Hepatocyte (in vitro differentiated cells): ENCODE results near the gene AGO3. TPM values are rescaled to one million over a fixed set of nuclear protein-coding genes. Genes with fewer than 3 reads are reported as not detected.

Experiments used
- DNase-seq: peaks from one replicate; pipeline ENCODE4 v3.0.0-alpha.2; 2016; ENCODE audit warnings: low spot score
- H2AFZ ChIP-seq: fragments of 200-600 bp; sonication (generic); 2 replicates; pipeline ENCODE4 v1.6.0; 2016; ENCODE audit warnings: antibody characterized with exemption, mild to moderate bottlenecking
- H3K27ac ChIP-seq: fragments of 200-600 bp; sonication (generic); 2 replicates; pipeline ENCODE4 v1.5.1; 2016; ENCODE audit warnings: mild to moderate bottlenecking
- H3K27me3 ChIP-seq: fragments of 200-600 bp; sonication (generic); 2 replicates; pipeline ENCODE4 v1.6.1; 2016
- H3K36me3 ChIP-seq: fragments of 200-600 bp; sonication (generic); replicated peaks from 2 replicates; pipeline ENCODE4 v1.5.1; 2016; ENCODE audit warnings: low read depth; ENCODE audit not compliant: insufficient read depth
- H3K4me1 ChIP-seq: fragments of 200-600 bp; sonication (generic); 2 replicates; pipeline ENCODE4 v1.5.1; 2016; ENCODE audit warnings: mild to moderate bottlenecking, moderate library complexity; ENCODE audit not compliant: insufficient read depth
- H3K4me2 ChIP-seq: fragments of 200-600 bp; sonication (generic); 2 replicates; pipeline ENCODE4 v1.6.0; 2016
- H3K4me3 ChIP-seq: fragments of 200-600 bp; sonication (generic); 2 replicates; pipeline ENCODE4 v1.5.1; 2016; ENCODE audit warnings: mild to moderate bottlenecking
- H3K79me2 ChIP-seq: fragments of 200-600 bp; sonication (generic); 2 replicates; pipeline ENCODE4 v1.6.0; 2017; ENCODE audit warnings: mild to moderate bottlenecking
- H3K9me2 ChIP-seq: fragments of 200-600 bp; sonication (generic); replicated peaks from 2 replicates; pipeline ENCODE4 v1.6.0; 2017; ENCODE audit warnings: mild to moderate bottlenecking; ENCODE audit not compliant: insufficient read depth
- H3K9me3 ChIP-seq: fragments of 200-600 bp; sonication (generic); 2 replicates; pipeline ENCODE4 v1.5.1; 2016; ENCODE audit warnings: low read depth, mild to moderate bottlenecking
- H4K20me1 ChIP-seq: fragments of 200-600 bp; sonication (generic); 2 replicates; pipeline ENCODE4 v1.6.0; 2016; ENCODE audit warnings: mild to moderate bottlenecking; ENCODE audit not compliant: insufficient read depth, poor library complexity, severe bottlenecking
- CTCF ChIP-seq: fragments of 200-600 bp; sonication (generic); IDR thresholded peaks from 2 replicates; pipeline ENCODE4 v1.5.1; 2016; ENCODE audit warnings: antibody characterized with exemption, mild to moderate bottlenecking; ENCODE audit not compliant: poor library complexity
- EZH2 ChIP-seq: fragments of 200-600 bp; sonication (generic); IDR thresholded peaks from 2 replicates; pipeline ENCODE4 v1.6.1; 2016; ENCODE audit warnings: antibody characterized with exemption, mild to moderate bottlenecking, borderline replicate concordance
- EZH2phosphoT487 ChIP-seq: fragments of 200-600 bp; sonication (generic); IDR thresholded peaks from one replicate; pipeline ENCODE4 v1.6.1; 2018; ENCODE audit warnings: antibody characterized with exemption, mild to moderate bottlenecking, low read depth, moderate library complexity; ENCODE audit not compliant: unreplicated experiment, severe bottlenecking
- WGBS: methylation state at CpG from one replicate; pipeline ENCODE4 v1.1.6; 2016; ENCODE audit warnings: low lambda C conversion rate; ENCODE audit errors: missing lambda C conversion rate; 5-methylcytosine and 5-hydroxymethylcytosine counted together
- polyA plus RNA-seq: library from polyadenylated mRNA; unstranded; fragments of >200 nt; fragmentation: Nextera tagmentation; extraction: Ambion mirVana; gene quantifications from 2 replicates; pipeline ENCODE4 v1.2.1, GENCODE V29; 2016
- total RNA-seq: library from RNA; depleted of rRNA; stranded (reverse); fragments of >200 nt; gene quantifications from 2 replicates; pipeline ENCODE4 v1.2.3, GENCODE V29; 2014

AGO3 gene
- total and polyA plus RNA-seq, 2 experiments from 2014 or later, result 16.9 to 24.4 TPM

- no peaks in the 10 kb centered on the region for H3K9me2 ChIP-seq
- WGBS, result 2% methylated on average over 15 of the region's 15 CpGs
- TF ChIP-seq CTCF (no peak), EZH2 (no peak), EZH2phosphoT487 (no peak)
- peak overlapping the region; percentile 99 for H3K27ac ChIP-seq
- no peaks in the 10 kb centered on the region for H3K9me3 ChIP-seq
- peaks cover 11% of the 10 kb centered on the region for H4K20me1 ChIP-seq
- peak overlapping the region; percentile 88 for H3K4me2 ChIP-seq
- H3K4me1 ChIP-seq, result peaks cover 25% of the 10 kb centered on the region
- H3K27me3 ChIP-seq, result no peaks in the 10 kb centered on the region
- peak overlapping the region; percentile 62 for H2AFZ ChIP-seq
- DNase-seq, result peak; percentile 65
- H3K4me3 ChIP-seq, result peak overlapping the region; percentile 86
- no peaks in the 10 kb centered on the region for H3K36me3 ChIP-seq
- peaks cover 37% of the 10 kb centered on the region for H3K79me2 ChIP-seq
Observed at GRCh38 chr1:35929730-35930592, 944 bp upstream of the AGO3 start.

- Histone ChIP-seq H3K79me2 (peaks cover 52% of the 10 kb centered on the region), H3K36me3 (no peaks in the 10 kb centered on the region), H4K20me1 (peaks cover 11% of the 10 kb centered on the region), H3K9me3 (no peaks in the 10 kb centered on the region), H3K9me2 (no peaks in the 10 kb centered on the region), H3K4me2 (peak overlapping the region; percentile 90), H2AFZ (peak overlapping the region; percentile 73), H3K4me3 (peak overlapping the region; percentile 86), H3K27me3 (no peaks in the 10 kb centered on the region), H3K4me1 (peaks cover 32% of the 10 kb centered on the region), H3K27ac (peak overlapping the region; percentile 99)
- TF ChIP-seq EZH2, result no peak
- TF ChIP-seq CTCF, result no peak
- TF ChIP-seq EZH2phosphoT487, result no peak
- DNase-seq, result peak; percentile 58
- under 1% methylated on average over 19 of the region's 28 CpGs for whole genome bisulfite sequencing
Observed at GRCh38 chr1:35931446-35932157, 697 bp downstream of the AGO3 start.

- H3K4me3 ChIP-seq, result peak overlapping the region; percentile 86
- H3K79me2 ChIP-seq, result peaks cover 58% of the 10 kb centered on the region
- H3K27ac ChIP-seq, result peak overlapping the region; percentile 99
- peaks cover 11% of the 10 kb centered on the region for H4K20me1 ChIP-seq
- DNase-seq, result no peak
- no peaks in the 10 kb centered on the region for H3K27me3 ChIP-seq
- WGBS, result 64% methylated on average over 7 of the region's 7 CpGs
- no peak overlapping the region for H2AFZ ChIP-seq
- H3K4me2 ChIP-seq, result peak overlapping the region; percentile 90
- H3K9me2 ChIP-seq, result no peaks in the 10 kb centered on the region
- H3K36me3 ChIP-seq, result no peaks in the 10 kb centered on the region
- TF ChIP-seq EZH2, result no peak
- TF ChIP-seq EZH2phosphoT487, result no peak
- no peak for TF ChIP-seq CTCF
- peaks cover 32% of the 10 kb centered on the region for H3K4me1 ChIP-seq
- no peaks in the 10 kb centered on the region for H3K9me3 ChIP-seq
Observed at GRCh38 chr1:35932158-35932636, 1.3 kb downstream of the AGO3 start.
